DND-41 (cell line): Measurements from ENCODE around the gene PRSS38.

ENCODE experiments used
- ATAC-seq: fragments of 200-7000 bp; cut with Tn5 transposase; 3 replicates; pipeline ENCODE4 v1.9.1; 2021; ENCODE audit warnings: low read depth; ENCODE audit not compliant: insufficient read depth
- DNase-seq: peaks from one replicate; pipeline ENCODE4 v3.0.0-alpha.2; 2020
- H2AFZ ChIP-seq: 2 replicates; pipeline ENCODE4 v1.6.0; 2012; ENCODE audit warnings: low read depth, low read length
- H3K27ac ChIP-seq: 2 replicates; pipeline ENCODE4 v1.5.1; 2012; ENCODE audit warnings: low read length, inconsistent platforms
- H3K27me3 ChIP-seq: fragments of 200-600 bp; sonication (generic); 2 replicates; pipeline ENCODE4 v1.6.0; 2012; ENCODE audit warnings: low read length, mild to moderate bottlenecking, inconsistent platforms; ENCODE audit not compliant: insufficient read depth, poor library complexity
- H3K36me3 ChIP-seq: 2 replicates; pipeline ENCODE4 v1.5.1; 2012; ENCODE audit warnings: low read length, inconsistent platforms; ENCODE audit not compliant: insufficient read depth
- H3K4me1 ChIP-seq: 2 replicates; pipeline ENCODE4 v1.5.1; 2012; ENCODE audit warnings: mild to moderate bottlenecking, low read length; ENCODE audit not compliant: insufficient read depth
- H3K4me2 ChIP-seq: 2 replicates; pipeline ENCODE4 v1.6.0; 2012; ENCODE audit warnings: mild to moderate bottlenecking, moderate library complexity, low read length, inconsistent platforms; ENCODE audit not compliant: insufficient read depth
- H3K4me3 ChIP-seq, 2 experiments: fragments of 200-600 bp in 1 of 2; shearing (Covaris generic) in 1 of 2; 2 replicates each; pipeline ENCODE4 v1.5.1; 2012 to 2016; ENCODE audit warnings: inconsistent platforms in 2 of 2, low read length in 2 of 2, mild to moderate bottlenecking in 2 of 2, low read depth in 1 of 2, moderate library complexity in 1 of 2
- H3K79me2 ChIP-seq: 2 replicates; pipeline ENCODE4 v1.6.0; 2012; ENCODE audit warnings: low read length, inconsistent platforms; ENCODE audit not compliant: insufficient read depth
- H3K9ac ChIP-seq: 2 replicates; pipeline ENCODE4 v1.6.0; 2012; ENCODE audit warnings: low read depth, mild to moderate bottlenecking, inconsistent platforms, low read length, moderate library complexity
- H3K9me3 ChIP-seq: 2 replicates; pipeline ENCODE4 v1.5.1; 2012; ENCODE audit warnings: low read length, moderate library complexity, mild to moderate bottlenecking, inconsistent platforms; ENCODE audit not compliant: insufficient read depth, severe bottlenecking
- H4K20me1 ChIP-seq: 2 replicates; pipeline ENCODE4 v1.6.0; 2012; ENCODE audit warnings: low read length; ENCODE audit not compliant: insufficient read depth
- EZH2 ChIP-seq: IDR thresholded peaks from 3 replicates; pipeline ENCODE4 v1.6.1; 2012; ENCODE audit warnings: borderline replicate concordance, low read depth, mild to moderate bottlenecking, moderate library complexity, low read length, inconsistent platforms; ENCODE audit not compliant: severe bottlenecking
- TF ChIP-seq, protein P1 (sequence below): IDR thresholded peaks from 2 replicates; pipeline ENCODE4 v1.5.1; 2012; ENCODE audit warnings: borderline replicate concordance, low read length, moderate library complexity, mild to moderate bottlenecking; ENCODE audit not compliant: poor library complexity, severe bottlenecking; ENCODE audit errors: extremely low read depth

PRSS38 gene

DNA sequence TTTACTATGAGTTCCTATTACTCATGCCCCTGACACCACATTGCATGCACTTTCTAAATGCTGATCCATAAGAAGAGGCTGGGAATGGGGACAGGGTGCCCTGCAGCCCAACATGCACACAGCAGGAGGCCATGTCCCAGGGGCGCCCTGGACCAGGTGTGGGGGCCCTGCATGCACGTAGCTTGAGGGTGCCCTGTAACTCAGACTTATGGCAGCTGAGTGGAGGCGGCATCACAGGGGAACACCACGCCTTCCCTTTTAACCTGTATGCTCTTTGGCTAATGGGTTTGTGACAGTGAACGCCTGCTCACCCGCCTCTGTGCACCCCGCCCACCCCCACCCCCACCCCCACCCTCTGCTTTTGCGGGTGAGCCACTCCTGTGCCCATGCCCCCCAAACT is 44.1 kb upstream of the PRSS38 start:
- H3K27ac ChIP-seq, result no peak overlapping the region
- H3K4me1 ChIP-seq, result no peaks in the 10 kb centered on the region
- no peak overlapping the region for H3K4me3 ChIP-seq
- DNase-seq (no peak), ATAC-seq (no peak)
- no peaks in the 10 kb centered on the region for H3K9me3 ChIP-seq
- no peaks in the 10 kb centered on the region for H3K27me3 ChIP-seq
- H3K9ac ChIP-seq, result no peak overlapping the region
- H4K20me1 ChIP-seq, result peaks cover 7% of the 10 kb centered on the region
- peaks cover 78% of the 10 kb centered on the region for H3K36me3 ChIP-seq
- no peak for TF ChIP-seq EZH2
- TF ChIP-seq, protein P1, sequence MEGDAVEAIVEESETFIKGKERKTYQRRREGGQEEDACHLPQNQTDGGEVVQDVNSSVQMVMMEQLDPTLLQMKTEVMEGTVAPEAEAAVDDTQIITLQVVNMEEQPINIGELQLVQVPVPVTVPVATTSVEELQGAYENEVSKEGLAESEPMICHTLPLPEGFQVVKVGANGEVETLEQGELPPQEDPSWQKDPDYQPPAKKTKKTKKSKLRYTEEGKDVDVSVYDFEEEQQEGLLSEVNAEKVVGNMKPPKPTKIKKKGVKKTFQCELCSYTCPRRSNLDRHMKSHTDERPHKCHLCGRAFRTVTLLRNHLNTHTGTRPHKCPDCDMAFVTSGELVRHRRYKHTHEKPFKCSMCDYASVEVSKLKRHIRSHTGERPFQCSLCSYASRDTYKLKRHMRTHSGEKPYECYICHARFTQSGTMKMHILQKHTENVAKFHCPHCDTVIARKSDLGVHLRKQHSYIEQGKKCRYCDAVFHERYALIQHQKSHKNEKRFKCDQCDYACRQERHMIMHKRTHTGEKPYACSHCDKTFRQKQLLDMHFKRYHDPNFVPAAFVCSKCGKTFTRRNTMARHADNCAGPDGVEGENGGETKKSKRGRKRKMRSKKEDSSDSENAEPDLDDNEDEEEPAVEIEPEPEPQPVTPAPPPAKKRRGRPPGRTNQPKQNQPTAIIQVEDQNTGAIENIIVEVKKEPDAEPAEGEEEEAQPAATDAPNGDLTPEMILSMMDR, result no peak
- H3K4me2 ChIP-seq, result no peak overlapping the region
- H2AFZ ChIP-seq, result no peak overlapping the region
- H3K79me2 ChIP-seq, result no peaks in the 10 kb centered on the region

DNA sequence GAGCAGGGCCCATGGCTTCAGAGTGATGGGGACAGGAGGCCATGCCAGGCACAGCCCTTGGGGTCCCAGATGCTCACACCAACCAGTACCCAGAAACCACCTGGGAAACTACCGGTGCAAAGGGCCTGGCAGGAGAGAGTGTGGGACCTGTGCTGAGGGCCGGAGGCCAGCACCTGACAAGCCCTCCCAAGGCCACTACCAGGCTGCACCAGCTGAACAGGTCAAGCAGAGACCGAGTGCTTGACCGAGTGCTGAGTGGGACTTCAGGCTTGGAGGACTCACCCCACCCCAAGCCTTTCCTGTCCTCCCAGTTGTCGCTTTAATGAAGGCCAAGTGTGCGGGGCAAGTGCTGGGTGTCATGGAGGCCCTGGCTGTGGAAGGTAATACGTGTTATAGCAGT is 43.7 kb upstream of the PRSS38 start:
- Histone ChIP-seq H3K9ac (no peak overlapping the region), H4K20me1 (peaks cover 7% of the 10 kb centered on the region), H3K79me2 (no peaks in the 10 kb centered on the region), H3K4me1 (no peaks in the 10 kb centered on the region), H3K9me3 (no peaks in the 10 kb centered on the region), H3K36me3 (peaks cover 78% of the 10 kb centered on the region), H2AFZ (no peak overlapping the region), H3K4me2 (no peak overlapping the region), H3K4me3 (no peak overlapping the region), H3K27ac (no peak overlapping the region), H3K27me3 (no peaks in the 10 kb centered on the region)
- ATAC-seq (no peak), DNase-seq (no peak)
- no peak for TF ChIP-seq EZH2
- TF ChIP-seq, protein P1, result no peak

DNA sequence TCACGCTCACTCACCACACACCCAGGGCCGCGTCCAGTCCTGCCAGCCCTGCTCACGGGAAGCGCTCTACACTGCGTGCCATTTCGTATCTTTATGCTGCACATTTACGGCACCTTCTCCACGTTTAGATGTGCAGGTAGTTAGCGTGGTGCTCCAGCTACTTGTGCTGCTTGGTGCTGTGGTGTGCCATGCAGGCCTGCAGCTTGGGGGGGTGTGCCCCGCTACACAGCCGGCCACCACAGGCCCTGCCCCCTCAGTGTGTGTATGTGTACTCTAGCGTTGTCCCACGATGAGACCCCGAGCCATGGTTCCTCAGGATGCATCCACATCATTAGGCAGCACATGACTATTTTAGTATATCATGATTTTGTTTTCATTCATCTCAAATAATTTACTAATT is 41.9 kb upstream of the PRSS38 start:
- Histone ChIP-seq H3K4me1 (no peaks in the 10 kb centered on the region), H4K20me1 (no peaks in the 10 kb centered on the region), H3K27me3 (no peaks in the 10 kb centered on the region), H3K4me2 (no peak overlapping the region), H3K4me3 (no peak overlapping the region), H3K36me3 (peaks cover 63% of the 10 kb centered on the region), H2AFZ (no peak overlapping the region), H3K27ac (no peak overlapping the region), H3K79me2 (no peaks in the 10 kb centered on the region), H3K9me3 (no peaks in the 10 kb centered on the region), H3K9ac (no peak overlapping the region)
- no peak for DNase-seq
- no peak for TF ChIP-seq EZH2
- TF ChIP-seq, protein P1, result no peak
- ATAC-seq, result no peak
